HEK293 (cell line): ENCODE measurements around the gene PABPN1.

Experiments
- CTCF ChIA-PET: fragments of 350-600 bp; formaldehyde crosslinking; extraction: SDS; loops from one replicate; lab custom pipeline; 2021; ENCODE audit warnings: antibody characterized with exemption; lab: Yijun Ruan, JAX
- POLR2A ChIA-PET: fragments of 300-600 bp; formaldehyde crosslinking; extraction: SDS; loops from one replicate; lab custom pipeline; 2020; ENCODE audit warnings: antibody characterized with exemption, inconsistent platforms; lab: Yijun Ruan, JAX
- H3K27ac ChIP-seq: fragments of 200-500 bp; sonication (Bioruptor generic); 2 replicates; pipeline ENCODE4 v1.5.1; 2014; ENCODE audit warnings: low read depth, low read length, control low read depth, inconsistent platforms; ENCODE audit errors: extremely low read depth
- H3K36me3 ChIP-seq, 2 experiments: fragments of 200-500 bp in 1 of 2; sonication (Bioruptor generic) in 1 of 2; 1 replicate in 1 of 2; 2 replicates in 1 of 2; pipeline ENCODE4 v1.5.1; 2014 to 2017; ENCODE audit warnings: inconsistent platforms in 2 of 2, low read length in 2 of 2; ENCODE audit not compliant: control insufficient read depth in 2 of 2, insufficient read depth in 1 of 2
- H3K4me1 ChIP-seq: fragments of 200-500 bp; sonication (Bioruptor generic); 2 replicates; pipeline ENCODE4 v1.5.1; 2014; ENCODE audit warnings: mild to moderate bottlenecking, low read length, inconsistent platforms; ENCODE audit not compliant: control insufficient read depth, insufficient read depth
- H3K4me3 ChIP-seq: 2 replicates; pipeline ENCODE4 v1.5.1; 2011; ENCODE audit warnings: low read depth, mild to moderate bottlenecking, control low read depth, low read length, moderate library complexity
- H3K9me3 ChIP-seq: fragments of 200-500 bp; sonication (Bioruptor generic); 2 replicates; pipeline ENCODE4 v1.5.1; 2014; ENCODE audit warnings: low read depth, low read length, inconsistent platforms; ENCODE audit not compliant: control insufficient read depth, insufficient read depth
- ZNF169 ChIP-seq: fragments of 450-650 bp; formaldehyde crosslinking; IDR thresholded peaks from 2 replicates; pipeline ENCODE4 v1.5.1; 2016; ENCODE audit warnings: missing biosample characterization, missing genetic modification characterization
- ZNF341 ChIP-seq: fragments of 450-650 bp; formaldehyde crosslinking; IDR thresholded peaks from 2 replicates; pipeline ENCODE4; 2016; ENCODE audit warnings: low read depth, missing biosample characterization, missing genetic modification characterization
- ZNF404 ChIP-seq: fragments of 450-650 bp; formaldehyde crosslinking; IDR thresholded peaks from 2 replicates; pipeline ENCODE4 v1.5.1; 2017; ENCODE audit warnings: missing biosample characterization, missing genetic modification characterization
- ZNF629 ChIP-seq: fragments of 450-650 bp; formaldehyde crosslinking; IDR thresholded peaks from 2 replicates; pipeline ENCODE4 v1.5.1; 2017; ENCODE audit warnings: missing biosample characterization, missing genetic modification characterization
- TF ChIP-seq, protein P1 (sequence below): fragments of 450-650 bp; formaldehyde crosslinking; IDR thresholded peaks from 2 replicates; pipeline ENCODE4 v1.5.1; 2016; ENCODE audit warnings: missing biosample characterization, missing genetic modification characterization
- TF ChIP-seq, protein P2 (sequence below): fragments of 450-650 bp; formaldehyde crosslinking; conservative IDR thresholded peaks from 2 replicates; pipeline ENCODE4 v1.5.1; 2016; ENCODE audit warnings: low read depth, missing biosample characterization, missing genetic modification characterization
- TF ChIP-seq, protein P3 (sequence below): fragments of 450-650 bp; formaldehyde crosslinking; conservative IDR thresholded peaks from 2 replicates; pipeline ENCODE4 v1.5.1; 2016; ENCODE audit warnings: low read depth, missing biosample characterization, missing genetic modification characterization
- TF ChIP-seq, protein P4 (sequence below): fragments of 450-650 bp; formaldehyde crosslinking; IDR thresholded peaks from 2 replicates; pipeline ENCODE4 v1.5.1; 2017; ENCODE audit warnings: missing biosample characterization, missing genetic modification characterization
- TF ChIP-seq, protein P5 (sequence below): fragments of 450-650 bp; formaldehyde crosslinking; IDR thresholded peaks from 2 replicates; pipeline ENCODE4 v1.5.1; 2016; ENCODE audit warnings: missing biosample characterization, missing genetic modification characterization
- TF ChIP-seq, protein P6 (sequence below): fragments of 450-650 bp; formaldehyde crosslinking; IDR thresholded peaks from 2 replicates; pipeline ENCODE4 v1.5.1; 2016; ENCODE audit warnings: missing biosample characterization, missing genetic modification characterization, borderline replicate concordance

PABPN1 gene

DNA sequence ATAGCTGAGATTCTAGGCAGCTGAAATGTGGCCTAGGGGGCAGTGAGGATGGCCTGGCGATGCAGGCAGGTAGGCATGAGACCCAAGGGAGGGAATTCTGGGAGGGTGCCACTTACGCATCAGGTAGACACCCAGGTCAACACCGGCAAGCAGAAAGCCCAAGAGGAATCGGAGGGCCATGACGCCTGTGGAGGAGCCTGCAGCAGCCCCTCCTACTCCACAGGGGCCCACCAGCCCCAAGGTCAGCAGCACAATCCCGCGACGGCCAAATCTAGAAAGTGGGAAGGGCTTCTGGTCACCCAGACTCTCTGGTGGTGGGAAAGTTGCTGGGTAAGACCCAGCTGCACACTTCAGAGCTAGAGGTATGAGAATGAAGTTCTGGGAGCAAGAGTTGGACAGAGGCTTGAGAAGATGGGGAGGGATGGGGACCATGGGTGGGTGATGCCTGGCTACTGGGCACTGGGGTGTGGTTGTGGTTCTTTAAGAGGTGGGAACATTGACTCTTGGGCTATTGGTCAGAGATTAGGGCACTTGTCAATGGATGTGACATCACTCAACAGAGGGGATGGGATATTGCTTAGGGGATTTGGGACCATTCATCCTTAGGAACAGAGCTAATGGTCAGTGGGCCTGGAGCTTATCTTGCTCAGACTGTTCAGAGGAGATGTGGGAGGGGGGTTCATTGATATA, 28.0 kb downstream of the PABPN1 start (continued):
- TF ChIP-seq, protein P1, sequence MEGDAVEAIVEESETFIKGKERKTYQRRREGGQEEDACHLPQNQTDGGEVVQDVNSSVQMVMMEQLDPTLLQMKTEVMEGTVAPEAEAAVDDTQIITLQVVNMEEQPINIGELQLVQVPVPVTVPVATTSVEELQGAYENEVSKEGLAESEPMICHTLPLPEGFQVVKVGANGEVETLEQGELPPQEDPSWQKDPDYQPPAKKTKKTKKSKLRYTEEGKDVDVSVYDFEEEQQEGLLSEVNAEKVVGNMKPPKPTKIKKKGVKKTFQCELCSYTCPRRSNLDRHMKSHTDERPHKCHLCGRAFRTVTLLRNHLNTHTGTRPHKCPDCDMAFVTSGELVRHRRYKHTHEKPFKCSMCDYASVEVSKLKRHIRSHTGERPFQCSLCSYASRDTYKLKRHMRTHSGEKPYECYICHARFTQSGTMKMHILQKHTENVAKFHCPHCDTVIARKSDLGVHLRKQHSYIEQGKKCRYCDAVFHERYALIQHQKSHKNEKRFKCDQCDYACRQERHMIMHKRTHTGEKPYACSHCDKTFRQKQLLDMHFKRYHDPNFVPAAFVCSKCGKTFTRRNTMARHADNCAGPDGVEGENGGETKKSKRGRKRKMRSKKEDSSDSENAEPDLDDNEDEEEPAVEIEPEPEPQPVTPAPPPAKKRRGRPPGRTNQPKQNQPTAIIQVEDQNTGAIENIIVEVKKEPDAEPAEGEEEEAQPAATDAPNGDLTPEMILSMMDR (tag by site-specific recombination): no peak
- TF ChIP-seq ZNF629 (tag by site-specific recombination): no peak
- TF ChIP-seq ZNF404 (tag by site-specific recombination): no peak
- TF ChIP-seq, protein P2, sequence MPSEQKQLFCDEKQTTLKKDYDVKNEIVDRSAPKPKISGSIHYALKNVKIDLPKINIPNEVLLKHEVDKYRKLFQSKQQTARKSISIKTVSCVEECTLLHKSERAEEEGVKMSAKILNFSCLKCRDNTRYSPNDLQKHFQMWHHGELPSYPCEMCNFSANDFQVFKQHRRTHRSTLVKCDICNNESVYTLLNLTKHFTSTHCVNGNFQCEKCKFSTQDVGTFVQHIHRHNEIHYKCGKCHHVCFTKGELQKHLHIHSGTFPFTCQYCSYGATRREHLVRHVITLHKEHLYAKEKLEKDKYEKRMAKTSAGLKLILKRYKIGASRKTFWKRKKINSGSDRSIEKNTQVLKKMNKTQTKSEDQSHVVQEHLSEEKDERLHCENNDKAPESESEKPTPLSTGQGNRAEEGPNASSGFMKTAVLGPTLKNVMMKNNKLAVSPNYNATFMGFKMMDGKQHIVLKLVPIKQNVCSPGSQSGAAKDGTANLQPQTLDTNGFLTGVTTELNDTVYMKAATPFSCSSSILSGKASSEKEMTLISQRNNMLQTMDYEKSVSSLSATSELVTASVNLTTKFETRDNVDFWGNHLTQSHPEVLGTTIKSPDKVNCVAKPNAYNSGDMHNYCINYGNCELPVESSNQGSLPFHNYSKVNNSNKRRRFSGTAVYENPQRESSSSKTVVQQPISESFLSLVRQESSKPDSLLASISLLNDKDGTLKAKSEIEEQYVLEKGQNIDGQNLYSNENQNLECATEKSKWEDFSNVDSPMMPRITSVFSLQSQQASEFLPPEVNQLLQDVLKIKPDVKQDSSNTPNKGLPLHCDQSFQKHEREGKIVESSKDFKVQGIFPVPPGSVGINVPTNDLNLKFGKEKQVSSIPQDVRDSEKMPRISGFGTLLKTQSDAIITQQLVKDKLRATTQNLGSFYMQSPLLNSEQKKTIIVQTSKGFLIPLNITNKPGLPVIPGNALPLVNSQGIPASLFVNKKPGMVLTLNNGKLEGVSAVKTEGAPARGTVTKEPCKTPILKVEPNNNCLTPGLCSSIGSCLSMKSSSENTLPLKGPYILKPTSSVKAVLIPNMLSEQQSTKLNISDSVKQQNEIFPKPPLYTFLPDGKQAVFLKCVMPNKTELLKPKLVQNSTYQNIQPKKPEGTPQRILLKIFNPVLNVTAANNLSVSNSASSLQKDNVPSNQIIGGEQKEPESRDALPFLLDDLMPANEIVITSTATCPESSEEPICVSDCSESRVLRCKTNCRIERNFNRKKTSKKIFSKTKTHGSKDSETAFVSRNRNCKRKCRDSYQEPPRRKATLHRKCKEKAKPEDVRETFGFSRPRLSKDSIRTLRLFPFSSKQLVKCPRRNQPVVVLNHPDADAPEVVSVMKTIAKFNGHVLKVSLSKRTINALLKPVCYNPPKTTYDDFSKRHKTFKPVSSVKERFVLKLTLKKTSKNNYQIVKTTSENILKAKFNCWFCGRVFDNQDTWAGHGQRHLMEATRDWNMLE: no peak
- TF ChIP-seq, all 188 proteins: peak for 0

DNA sequence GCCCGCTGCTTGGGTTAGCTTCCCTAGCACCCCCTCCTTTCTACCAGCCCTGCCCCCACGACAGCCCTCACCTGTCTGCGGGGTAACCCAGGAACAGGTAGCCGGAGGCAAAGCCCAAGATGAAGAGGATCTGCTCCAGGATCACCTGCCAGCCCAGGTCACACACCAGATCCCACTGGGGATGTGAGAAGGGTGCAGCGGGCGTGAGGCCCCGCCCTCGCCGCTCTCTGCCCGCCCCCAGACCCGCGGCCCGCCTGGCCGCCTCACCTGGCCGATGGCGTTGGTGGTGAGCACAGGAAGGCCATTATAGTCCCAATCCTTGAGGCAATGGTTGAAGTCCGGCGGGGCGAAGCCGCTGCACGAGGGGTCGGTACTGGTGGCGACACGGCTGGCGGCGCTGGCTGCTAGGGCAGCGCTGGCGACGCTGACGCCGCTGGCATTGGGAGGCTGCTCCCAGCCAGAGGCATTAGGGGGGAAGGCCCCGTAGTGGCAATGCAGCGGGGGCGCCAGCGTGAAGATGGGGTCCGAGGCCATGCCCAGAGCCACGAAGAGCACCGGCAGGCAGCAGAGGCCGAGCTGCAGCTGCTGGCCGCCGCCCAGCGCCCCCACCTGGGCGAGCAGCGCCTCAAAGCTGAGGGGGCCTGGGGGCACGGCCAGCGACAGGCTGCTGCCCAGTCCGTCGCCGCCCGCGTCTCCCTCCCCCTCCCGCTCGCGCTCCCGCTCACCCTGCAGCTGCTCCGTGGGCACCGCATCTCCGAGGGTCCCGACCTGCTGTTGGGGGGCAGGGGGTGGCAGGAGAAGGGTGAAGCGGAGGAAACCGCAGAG, 30.6 kb downstream of the PABPN1 start:
- H3K36me3 ChIP-seq: no peaks in the 10 kb centered on the region
- no peaks in the 10 kb centered on the region for H3K4me1 ChIP-seq
- POLR2A ChIA-PET: interaction anchor here (0.7 to 1.9 kb wide), 3 partner anchors 30 to 65 kb away, joined by 3 to 7 read pairs (median 4); partner anchors contain the start of gene PABPN1
- CTCF ChIA-PET: interaction anchor here (0.6 to 1.7 kb wide), 3 partner anchors 9 to 30 kb away, joined by 3 to 6 read pairs (median 4); no protein-coding TSS in a partner anchor
- no peaks in the 10 kb centered on the region for H3K9me3 ChIP-seq
- no peak overlapping the region for H3K27ac ChIP-seq
- peak overlapping the region; percentile 56 for H3K4me3 ChIP-seq
- TF ChIP-seq, protein P3, sequence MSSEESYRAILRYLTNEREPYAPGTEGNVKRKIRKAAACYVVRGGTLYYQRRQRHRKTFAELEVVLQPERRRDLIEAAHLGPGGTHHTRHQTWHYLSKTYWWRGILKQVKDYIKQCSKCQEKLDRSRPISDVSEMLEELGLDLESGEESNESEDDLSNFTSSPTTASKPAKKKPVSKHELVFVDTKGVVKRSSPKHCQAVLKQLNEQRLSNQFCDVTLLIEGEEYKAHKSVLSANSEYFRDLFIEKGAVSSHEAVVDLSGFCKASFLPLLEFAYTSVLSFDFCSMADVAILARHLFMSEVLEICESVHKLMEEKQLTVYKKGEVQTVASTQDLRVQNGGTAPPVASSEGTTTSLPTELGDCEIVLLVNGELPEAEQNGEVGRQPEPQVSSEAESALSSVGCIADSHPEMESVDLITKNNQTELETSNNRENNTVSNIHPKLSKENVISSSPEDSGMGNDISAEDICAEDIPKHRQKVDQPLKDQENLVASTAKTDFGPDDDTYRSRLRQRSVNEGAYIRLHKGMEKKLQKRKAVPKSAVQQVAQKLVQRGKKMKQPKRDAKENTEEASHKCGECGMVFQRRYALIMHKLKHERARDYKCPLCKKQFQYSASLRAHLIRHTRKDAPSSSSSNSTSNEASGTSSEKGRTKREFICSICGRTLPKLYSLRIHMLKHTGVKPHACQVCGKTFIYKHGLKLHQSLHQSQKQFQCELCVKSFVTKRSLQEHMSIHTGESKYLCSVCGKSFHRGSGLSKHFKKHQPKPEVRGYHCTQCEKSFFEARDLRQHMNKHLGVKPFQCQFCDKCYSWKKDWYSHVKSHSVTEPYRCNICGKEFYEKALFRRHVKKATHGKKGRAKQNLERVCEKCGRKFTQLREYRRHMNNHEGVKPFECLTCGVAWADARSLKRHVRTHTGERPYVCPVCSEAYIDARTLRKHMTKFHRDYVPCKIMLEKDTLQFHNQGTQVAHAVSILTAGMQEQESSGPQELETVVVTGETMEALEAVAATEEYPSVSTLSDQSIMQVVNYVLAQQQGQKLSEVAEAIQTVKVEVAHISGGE (tag by site-specific recombination): no peak
- TF ChIP-seq, protein P4, sequence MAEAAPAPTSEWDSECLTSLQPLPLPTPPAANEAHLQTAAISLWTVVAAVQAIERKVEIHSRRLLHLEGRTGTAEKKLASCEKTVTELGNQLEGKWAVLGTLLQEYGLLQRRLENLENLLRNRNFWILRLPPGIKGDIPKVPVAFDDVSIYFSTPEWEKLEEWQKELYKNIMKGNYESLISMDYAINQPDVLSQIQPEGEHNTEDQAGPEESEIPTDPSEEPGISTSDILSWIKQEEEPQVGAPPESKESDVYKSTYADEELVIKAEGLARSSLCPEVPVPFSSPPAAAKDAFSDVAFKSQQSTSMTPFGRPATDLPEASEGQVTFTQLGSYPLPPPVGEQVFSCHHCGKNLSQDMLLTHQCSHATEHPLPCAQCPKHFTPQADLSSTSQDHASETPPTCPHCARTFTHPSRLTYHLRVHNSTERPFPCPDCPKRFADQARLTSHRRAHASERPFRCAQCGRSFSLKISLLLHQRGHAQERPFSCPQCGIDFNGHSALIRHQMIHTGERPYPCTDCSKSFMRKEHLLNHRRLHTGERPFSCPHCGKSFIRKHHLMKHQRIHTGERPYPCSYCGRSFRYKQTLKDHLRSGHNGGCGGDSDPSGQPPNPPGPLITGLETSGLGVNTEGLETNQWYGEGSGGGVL (tag by site-specific recombination): peak; percentile 71
- TF ChIP-seq ZNF169 (tag by site-specific recombination): no peak
- TF ChIP-seq, protein P5, sequence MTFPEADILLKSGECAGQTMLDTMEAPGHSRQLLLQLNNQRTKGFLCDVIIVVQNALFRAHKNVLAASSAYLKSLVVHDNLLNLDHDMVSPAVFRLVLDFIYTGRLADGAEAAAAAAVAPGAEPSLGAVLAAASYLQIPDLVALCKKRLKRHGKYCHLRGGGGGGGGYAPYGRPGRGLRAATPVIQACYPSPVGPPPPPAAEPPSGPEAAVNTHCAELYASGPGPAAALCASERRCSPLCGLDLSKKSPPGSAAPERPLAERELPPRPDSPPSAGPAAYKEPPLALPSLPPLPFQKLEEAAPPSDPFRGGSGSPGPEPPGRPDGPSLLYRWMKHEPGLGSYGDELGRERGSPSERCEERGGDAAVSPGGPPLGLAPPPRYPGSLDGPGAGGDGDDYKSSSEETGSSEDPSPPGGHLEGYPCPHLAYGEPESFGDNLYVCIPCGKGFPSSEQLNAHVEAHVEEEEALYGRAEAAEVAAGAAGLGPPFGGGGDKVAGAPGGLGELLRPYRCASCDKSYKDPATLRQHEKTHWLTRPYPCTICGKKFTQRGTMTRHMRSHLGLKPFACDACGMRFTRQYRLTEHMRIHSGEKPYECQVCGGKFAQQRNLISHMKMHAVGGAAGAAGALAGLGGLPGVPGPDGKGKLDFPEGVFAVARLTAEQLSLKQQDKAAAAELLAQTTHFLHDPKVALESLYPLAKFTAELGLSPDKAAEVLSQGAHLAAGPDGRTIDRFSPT: peak; percentile 82; the same call in 1 of the 2 replicates
- TF ChIP-seq ZNF341 (tag by site-specific recombination): 0 out of 2 replicates have a peak, but pooled peaks have one; percentile 17
- TF ChIP-seq, protein P6, sequence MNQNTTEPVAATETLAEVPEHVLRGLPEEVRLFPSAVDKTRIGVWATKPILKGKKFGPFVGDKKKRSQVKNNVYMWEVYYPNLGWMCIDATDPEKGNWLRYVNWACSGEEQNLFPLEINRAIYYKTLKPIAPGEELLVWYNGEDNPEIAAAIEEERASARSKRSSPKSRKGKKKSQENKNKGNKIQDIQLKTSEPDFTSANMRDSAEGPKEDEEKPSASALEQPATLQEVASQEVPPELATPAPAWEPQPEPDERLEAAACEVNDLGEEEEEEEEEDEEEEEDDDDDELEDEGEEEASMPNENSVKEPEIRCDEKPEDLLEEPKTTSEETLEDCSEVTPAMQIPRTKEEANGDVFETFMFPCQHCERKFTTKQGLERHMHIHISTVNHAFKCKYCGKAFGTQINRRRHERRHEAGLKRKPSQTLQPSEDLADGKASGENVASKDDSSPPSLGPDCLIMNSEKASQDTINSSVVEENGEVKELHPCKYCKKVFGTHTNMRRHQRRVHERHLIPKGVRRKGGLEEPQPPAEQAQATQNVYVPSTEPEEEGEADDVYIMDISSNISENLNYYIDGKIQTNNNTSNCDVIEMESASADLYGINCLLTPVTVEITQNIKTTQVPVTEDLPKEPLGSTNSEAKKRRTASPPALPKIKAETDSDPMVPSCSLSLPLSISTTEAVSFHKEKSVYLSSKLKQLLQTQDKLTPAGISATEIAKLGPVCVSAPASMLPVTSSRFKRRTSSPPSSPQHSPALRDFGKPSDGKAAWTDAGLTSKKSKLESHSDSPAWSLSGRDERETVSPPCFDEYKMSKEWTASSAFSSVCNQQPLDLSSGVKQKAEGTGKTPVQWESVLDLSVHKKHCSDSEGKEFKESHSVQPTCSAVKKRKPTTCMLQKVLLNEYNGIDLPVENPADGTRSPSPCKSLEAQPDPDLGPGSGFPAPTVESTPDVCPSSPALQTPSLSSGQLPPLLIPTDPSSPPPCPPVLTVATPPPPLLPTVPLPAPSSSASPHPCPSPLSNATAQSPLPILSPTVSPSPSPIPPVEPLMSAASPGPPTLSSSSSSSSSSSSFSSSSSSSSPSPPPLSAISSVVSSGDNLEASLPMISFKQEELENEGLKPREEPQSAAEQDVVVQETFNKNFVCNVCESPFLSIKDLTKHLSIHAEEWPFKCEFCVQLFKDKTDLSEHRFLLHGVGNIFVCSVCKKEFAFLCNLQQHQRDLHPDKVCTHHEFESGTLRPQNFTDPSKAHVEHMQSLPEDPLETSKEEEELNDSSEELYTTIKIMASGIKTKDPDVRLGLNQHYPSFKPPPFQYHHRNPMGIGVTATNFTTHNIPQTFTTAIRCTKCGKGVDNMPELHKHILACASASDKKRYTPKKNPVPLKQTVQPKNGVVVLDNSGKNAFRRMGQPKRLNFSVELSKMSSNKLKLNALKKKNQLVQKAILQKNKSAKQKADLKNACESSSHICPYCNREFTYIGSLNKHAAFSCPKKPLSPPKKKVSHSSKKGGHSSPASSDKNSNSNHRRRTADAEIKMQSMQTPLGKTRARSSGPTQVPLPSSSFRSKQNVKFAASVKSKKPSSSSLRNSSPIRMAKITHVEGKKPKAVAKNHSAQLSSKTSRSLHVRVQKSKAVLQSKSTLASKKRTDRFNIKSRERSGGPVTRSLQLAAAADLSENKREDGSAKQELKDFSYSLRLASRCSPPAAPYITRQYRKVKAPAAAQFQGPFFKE: 0 out of 2 replicates have a peak, but pooled peaks have one; percentile 34
